ACC112 (cell line): Measurements from ENCODE around the gene MOSMO.
A peak's percentile ranks its signal among the peaks of the same experiment; 100 is the strongest.
"Not testable (repeated sequence)": the region's sequence is repeated elsewhere in the genome, so short reads cannot be mapped to it uniquely, and the experiment has no call there.

Experiments used
- H2AFZ ChIP-seq: fragments of 200-600 bp; sonication (generic); one replicate; pipeline ENCODE4 v1.6.0; 2017; ENCODE audit warnings: antibody characterized with exemption, low read length; ENCODE audit not compliant: unreplicated experiment
- H3K27ac ChIP-seq: fragments of 200-600 bp; sonication (generic); 2 replicates; pipeline ENCODE4 v1.5.1; 2014; ENCODE audit warnings: low read depth, mild to moderate bottlenecking, antibody characterized with exemption, low read length, moderate library complexity
- H3K27me3 ChIP-seq: fragments of 200-600 bp; sonication (generic); 2 replicates; pipeline ENCODE4 v1.6.1; 2014; ENCODE audit warnings: mild to moderate bottlenecking, antibody characterized with exemption, low read length, moderate library complexity, mixed read lengths; ENCODE audit not compliant: insufficient read depth
- H3K36me3 ChIP-seq: fragments of 200-600 bp; sonication (generic); 2 replicates; pipeline ENCODE4 v1.6.1; 2016; ENCODE audit warnings: mild to moderate bottlenecking, antibody characterized with exemption, low read length, moderate library complexity, mixed read lengths; ENCODE audit not compliant: insufficient read depth
- H3K4me1 ChIP-seq: fragments of 200-600 bp; sonication (generic); one replicate; pipeline ENCODE4 v1.6.1; 2016; ENCODE audit warnings: low read length, mixed read lengths; ENCODE audit not compliant: insufficient read depth, unreplicated experiment, control insufficient read depth
- H3K4me3 ChIP-seq: fragments of 200-600 bp; sonication (generic); 2 replicates; pipeline ENCODE4 v1.5.1; 2014; ENCODE audit warnings: mild to moderate bottlenecking, low read depth, low read length
- H3K79me2 ChIP-seq: fragments of 200-600 bp; sonication (generic); one replicate; pipeline ENCODE4 v1.6.0; 2016; ENCODE audit warnings: low read length; ENCODE audit not compliant: control insufficient read depth, unreplicated experiment, insufficient read depth

MOSMO gene

GRCh38 chr16:22016927-22017326, 9.0 kb downstream of the MOSMO start:
- no peak overlapping the region for H2AFZ ChIP-seq
- H3K4me1 ChIP-seq, result peaks cover 32% of the 10 kb centered on the region
- H3K4me3 ChIP-seq, result no peak overlapping the region
- H3K27ac ChIP-seq, result no peak overlapping the region
- H3K27me3 ChIP-seq, result no peaks in the 10 kb centered on the region
- H3K36me3 ChIP-seq, result no peaks in the 10 kb centered on the region
- peaks cover 92% of the 10 kb centered on the region for H3K79me2 ChIP-seq

DNA sequence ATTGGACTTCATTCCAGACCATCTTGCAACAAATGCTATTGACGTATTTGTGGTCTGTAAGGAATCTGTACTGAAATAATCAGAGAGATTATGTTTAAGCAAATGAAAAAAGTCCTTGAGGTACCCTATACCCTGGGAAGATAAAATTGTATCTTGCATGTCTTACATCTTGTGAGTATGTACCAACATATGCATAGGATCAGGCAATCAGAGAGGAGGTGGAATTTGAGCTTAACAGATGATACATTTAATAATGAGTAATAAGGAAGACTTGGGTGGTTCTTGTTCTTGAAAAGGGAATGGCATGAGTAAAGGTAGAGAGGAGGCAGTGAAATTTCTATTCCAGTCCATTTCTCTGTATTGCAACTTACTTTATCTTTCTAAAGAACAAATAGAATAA, 10.6 kb downstream of the MOSMO start:
- Histone ChIP-seq H3K36me3 (no peaks in the 10 kb centered on the region), H3K79me2 (peaks cover 90% of the 10 kb centered on the region), H2AFZ (no peak overlapping the region), H3K4me3 (no peak overlapping the region), H3K4me1 (peaks cover 38% of the 10 kb centered on the region), H3K27me3 (no peaks in the 10 kb centered on the region), H3K27ac (no peak overlapping the region)

GRCh38 chr16:22022151-22022550, 14.2 kb downstream of the MOSMO start:
- H3K4me1 ChIP-seq, result peaks cover 39% of the 10 kb centered on the region
- H3K79me2 ChIP-seq, result peaks cover 78% of the 10 kb centered on the region
- H3K27ac ChIP-seq, result no peak overlapping the region
- no peaks in the 10 kb centered on the region for H3K36me3 ChIP-seq
- H3K4me3 ChIP-seq, result no peak overlapping the region
- H2AFZ ChIP-seq, result no peak overlapping the region
- H3K27me3 ChIP-seq, result no peaks in the 10 kb centered on the region

DNA sequence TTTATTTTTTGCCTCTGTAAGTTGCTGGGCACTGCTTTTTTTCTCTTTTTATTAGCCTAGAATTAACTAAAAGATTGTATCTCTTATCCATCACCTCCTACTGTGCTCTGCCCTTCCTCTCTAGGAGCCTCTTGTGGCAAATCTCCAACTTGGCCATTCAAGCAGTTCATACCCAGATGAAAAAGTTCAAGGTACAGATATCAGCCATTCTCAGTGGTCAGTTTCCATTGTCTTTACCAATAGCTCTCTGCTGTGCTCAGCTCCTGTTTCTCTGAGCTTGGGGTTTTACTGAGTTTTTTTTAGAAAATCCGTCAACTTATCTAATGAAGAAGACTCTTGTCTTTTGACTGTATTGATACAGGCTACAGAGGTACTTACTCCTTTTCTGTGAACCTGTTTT, 15.6 kb downstream of the MOSMO start:
- Histone ChIP-seq H3K36me3 (no peaks in the 10 kb centered on the region), H2AFZ (no peak overlapping the region), H3K79me2 (peaks cover 78% of the 10 kb centered on the region), H3K4me1 (peaks cover 40% of the 10 kb centered on the region), H3K4me3 (no peak overlapping the region), H3K27ac (no peak overlapping the region), H3K27me3 (no peaks in the 10 kb centered on the region)

DNA sequence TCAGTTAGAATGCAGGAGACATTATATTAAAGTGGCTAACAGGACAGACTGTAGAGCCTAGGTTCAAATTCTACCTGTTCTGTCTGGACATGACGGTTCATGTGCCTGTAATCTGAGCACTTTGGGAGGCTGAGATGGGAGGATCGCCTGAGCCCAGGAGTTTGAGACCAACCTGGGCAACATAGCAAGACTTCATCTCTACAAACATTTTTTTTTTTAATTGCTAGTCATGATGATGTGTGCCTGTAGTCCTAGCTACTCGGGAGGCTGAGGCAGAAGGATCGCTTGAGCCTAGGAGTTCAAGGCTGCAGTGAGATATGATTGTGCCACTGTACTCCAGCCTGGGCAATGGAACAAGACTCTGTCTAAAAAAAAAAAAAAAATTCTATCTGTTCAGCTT, 16.9 kb downstream of the MOSMO start:
- not testable (repeated sequence) for H3K36me3 ChIP-seq, H3K4me3 ChIP-seq, H2AFZ ChIP-seq, H3K27me3 ChIP-seq
- peaks cover 46% of the 10 kb centered on the region for H3K4me1 ChIP-seq
- peaks cover 78% of the 10 kb centered on the region for H3K79me2 ChIP-seq
- peak overlapping the region; percentile 91 for H3K27ac ChIP-seq

GRCh38 chr16:22027633-22028032, 19.7 kb downstream of the MOSMO start:
- peak overlapping the region; percentile 91 for H3K27ac ChIP-seq
- peaks cover 54% of the 10 kb centered on the region for H3K4me1 ChIP-seq
- no peak overlapping the region for H2AFZ ChIP-seq
- peaks cover 79% of the 10 kb centered on the region for H3K79me2 ChIP-seq
- no peaks in the 10 kb centered on the region for H3K27me3 ChIP-seq
- H3K4me3 ChIP-seq, result peak overlapping the region; percentile 41
- peaks cover 13% of the 10 kb centered on the region for H3K36me3 ChIP-seq

DNA sequence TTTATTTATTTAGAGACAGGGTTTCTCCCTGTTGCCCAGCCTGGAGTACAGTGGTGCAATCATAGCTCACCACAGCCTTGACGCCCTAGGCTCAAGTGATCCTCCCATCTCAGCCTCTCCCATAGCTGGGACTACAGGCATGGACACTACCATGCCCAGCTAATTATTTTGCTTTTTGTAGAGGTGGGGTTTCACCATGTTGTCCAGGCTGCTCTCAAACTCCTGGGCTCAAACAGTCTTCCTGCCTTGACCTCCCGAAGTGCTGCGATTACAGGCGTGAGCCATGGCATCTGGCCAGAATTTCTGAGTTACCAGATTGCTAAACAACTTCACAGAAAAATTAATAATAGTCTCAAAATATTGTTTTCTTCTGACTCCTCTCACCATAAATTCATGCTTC, 21.7 kb downstream of the MOSMO start:
- peaks cover 47% of the 10 kb centered on the region for H3K4me1 ChIP-seq
- no peak overlapping the region for H2AFZ ChIP-seq
- H3K27me3 ChIP-seq, result no peaks in the 10 kb centered on the region
- peaks cover 13% of the 10 kb centered on the region for H3K36me3 ChIP-seq
- peaks cover 76% of the 10 kb centered on the region for H3K79me2 ChIP-seq
- H3K4me3 ChIP-seq, result no peak overlapping the region
- no peak overlapping the region for H3K27ac ChIP-seq

DNA sequence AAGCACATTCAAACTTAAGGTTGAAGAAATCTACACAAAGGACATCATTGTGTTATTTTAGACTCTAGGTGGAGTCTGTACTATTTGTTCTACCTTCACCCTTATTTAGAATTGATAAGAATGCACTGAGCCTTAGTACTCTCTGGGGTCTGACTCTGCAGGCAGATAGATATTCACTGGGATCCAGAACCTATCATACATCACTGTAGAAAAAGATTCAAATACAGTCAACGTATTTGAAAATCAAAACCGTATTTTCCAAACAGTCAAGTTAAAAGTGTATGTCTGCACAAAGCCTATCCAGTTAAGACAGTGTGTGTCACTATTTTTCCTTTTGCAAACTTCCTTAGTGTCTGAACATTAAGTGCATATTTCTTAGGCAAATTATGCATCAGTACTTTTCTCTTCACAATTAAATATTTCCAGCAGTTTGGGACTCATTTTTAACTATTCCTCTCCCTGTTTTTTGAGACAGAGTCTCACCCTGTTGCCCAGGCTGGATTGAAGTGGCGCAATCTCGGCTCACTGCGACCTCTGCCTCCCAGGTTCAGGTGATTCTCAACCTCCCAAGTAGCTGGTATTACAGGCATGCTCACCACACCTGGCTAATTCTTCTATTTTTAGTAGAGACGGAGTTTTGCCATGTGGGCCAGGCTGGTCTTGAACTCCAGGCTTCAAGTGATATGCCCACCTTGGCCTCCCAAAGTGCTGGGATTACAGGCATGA, 22.3 kb downstream of the MOSMO start:
- Histone ChIP-seq H3K27me3 (no peaks in the 10 kb centered on the region), H3K79me2 (peaks cover 77% of the 10 kb centered on the region), H2AFZ (no peak overlapping the region), H3K27ac (no peak overlapping the region), H3K4me1 (peaks cover 46% of the 10 kb centered on the region), H3K36me3 (peaks cover 13% of the 10 kb centered on the region), H3K4me3 (no peak overlapping the region)

- Histone ChIP-seq H3K4me3 (no peak overlapping the region), H3K36me3 (peaks cover 13% of the 10 kb centered on the region), H2AFZ (no peak overlapping the region), H3K4me1 (peaks cover 36% of the 10 kb centered on the region), H3K27ac (no peak overlapping the region), H3K27me3 (no peaks in the 10 kb centered on the region), H3K79me2 (peaks cover 78% of the 10 kb centered on the region)
These were observed 23.7 kb downstream of the MOSMO start for GRCh38 chr16:22031483-22032083.

DNA sequence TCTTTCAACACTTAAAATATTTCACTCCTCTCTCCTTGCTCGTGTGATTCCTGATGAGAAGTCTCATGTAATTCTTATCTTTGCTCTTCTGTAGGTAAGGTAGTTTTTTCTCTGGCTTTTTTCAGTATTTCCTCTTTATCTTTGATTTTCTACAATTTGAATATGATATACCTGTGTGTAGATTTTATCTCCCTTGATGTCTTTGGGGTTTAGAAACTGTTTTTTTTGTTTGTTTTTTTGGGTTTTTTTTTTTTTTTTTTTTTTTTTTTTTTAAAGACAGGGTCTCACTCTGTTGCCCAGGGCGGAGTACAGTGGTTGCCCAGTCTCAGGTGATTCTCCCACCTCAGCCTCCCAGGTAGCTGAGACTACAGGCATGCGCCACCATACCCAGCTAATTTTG, 26.6 kb downstream of the MOSMO start:
- Histone ChIP-seq H3K36me3 (peaks cover 13% of the 10 kb centered on the region), H3K27ac (no peak overlapping the region), H3K79me2 (peaks cover 62% of the 10 kb centered on the region), H3K4me1 (peaks cover 11% of the 10 kb centered on the region), H2AFZ (no peak overlapping the region), H3K4me3 (no peak overlapping the region), H3K27me3 (no peaks in the 10 kb centered on the region)

DNA sequence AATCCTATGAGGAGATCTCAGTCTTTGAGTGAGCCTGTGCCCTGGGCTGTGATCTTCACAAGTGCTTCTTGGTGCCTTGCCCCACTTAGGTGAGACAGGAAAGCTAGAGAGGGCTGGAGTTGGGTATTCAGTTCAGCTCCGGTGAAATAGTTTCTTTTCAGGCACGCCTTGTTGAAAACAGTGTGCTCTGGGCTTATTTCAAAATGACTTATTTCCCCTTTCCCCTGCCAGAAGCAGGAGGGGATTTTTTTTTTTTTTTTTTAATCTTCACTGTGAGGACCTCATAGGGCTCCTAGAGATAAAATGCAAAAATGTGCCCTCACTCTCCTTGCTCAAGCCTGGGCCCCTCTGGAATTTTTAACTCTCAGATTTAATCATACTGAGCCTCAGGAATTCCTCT, 27.2 kb downstream of the MOSMO start:
- no peak overlapping the region for H2AFZ ChIP-seq
- peaks cover 11% of the 10 kb centered on the region for H3K36me3 ChIP-seq
- peaks cover 5% of the 10 kb centered on the region for H3K4me1 ChIP-seq
- H3K79me2 ChIP-seq, result peaks cover 56% of the 10 kb centered on the region
- H3K27me3 ChIP-seq, result no peaks in the 10 kb centered on the region
- no peak overlapping the region for H3K27ac ChIP-seq
- no peak overlapping the region for H3K4me3 ChIP-seq
